CD4-positive, alpha-beta T cell (primary cell): ENCODE results near the gene NKAIN2. TPM values are rescaled to one million over a fixed set of nuclear protein-coding genes. Genes with fewer than 3 reads are reported as not detected.

ENCODE experiments used
- ATAC-seq: fragments of 200-7000 bp; cut with Tn5 transposase; one replicate; pipeline ENCODE4 v1.10.0; 2022; ENCODE audit warnings: mild to moderate bottlenecking; ENCODE audit not compliant: poor library complexity
- CTCF ChIA-PET: fragments of 350-600 bp; sonication (Branson Sonifier 250); formaldehyde crosslinking; loops from one replicate; lab custom pipeline; 2021; ENCODE audit warnings: antibody characterized with exemption, inconsistent platforms; lab: Charles Lee
- POLR2A ChIA-PET: fragments of 350-600 bp; sonication (Branson Sonifier 250); formaldehyde crosslinking; loops from one replicate; lab custom pipeline; 2021; ENCODE audit warnings: antibody characterized with exemption, inconsistent platforms; lab: Charles Lee
- DNase-seq, 14 experiments: peaks; one replicate each; pipeline ENCODE4 v3.0.0-alpha.2; 2013 to 2020; ENCODE audit warnings: mixed read lengths in 2 of 14
- H3K27ac ChIP-seq, 2 donors: one replicate each; pipeline versions ENCODE4 v1.5.1 to v1.7.0; 2013; ENCODE audit warnings: low read length in 2 of 2, low read depth in 1 of 2, mild to moderate bottlenecking in 1 of 2
- H3K27me3 ChIP-seq, 2 experiments: 1 replicate in 1 of 2; 2 replicates in 1 of 2; pipeline versions ENCODE4 v1.6.1 to v1.7.0; 2013; ENCODE audit warnings: low read length in 2 of 2, control low read depth in 1 of 2, mild to moderate bottlenecking in 1 of 2, moderate library complexity in 1 of 2; ENCODE audit not compliant: insufficient read depth in 2 of 2, control insufficient read depth in 1 of 2
- H3K36me3 ChIP-seq: one replicate; pipeline ENCODE4 v1.6.1; 2013; ENCODE audit warnings: low read length, control low read depth; ENCODE audit not compliant: insufficient read depth
- H3K4me1 ChIP-seq: one replicate; pipeline ENCODE4 v1.6.1; 2013; ENCODE audit warnings: low read length, control low read depth; ENCODE audit not compliant: insufficient read depth
- H3K4me3 ChIP-seq: one replicate; pipeline ENCODE4 v1.5.1; 2013; ENCODE audit warnings: mild to moderate bottlenecking, low read length, moderate library complexity
- H3K9me3 ChIP-seq, 2 experiments: 1 replicate in 1 of 2; 2 replicates in 1 of 2; pipeline versions ENCODE4 v1.6.1 to v1.7.0; 2013; ENCODE audit warnings: low read length in 2 of 2, mild to moderate bottlenecking in 2 of 2, control low read depth in 1 of 2, moderate library complexity in 1 of 2; ENCODE audit not compliant: control insufficient read depth in 1 of 2, insufficient read depth in 1 of 2
- H3K27ac Mint-ChIP-seq: one replicate; pipeline ENCODE4 v1.8.0; 2020; ENCODE audit warnings: mixed read lengths
- H3K27me3 Mint-ChIP-seq: one replicate; pipeline ENCODE4 v1.8.0; 2021; ENCODE audit warnings: mixed read lengths
- H3K36me3 Mint-ChIP-seq: one replicate; pipeline ENCODE4 v1.8.0; 2021; ENCODE audit warnings: low read depth, mixed read lengths
- H3K4me1 Mint-ChIP-seq: one replicate; pipeline ENCODE4 v1.8.0; 2021; ENCODE audit warnings: low read depth, mixed read lengths
- H3K4me3 Mint-ChIP-seq: one replicate; pipeline ENCODE4 v1.8.0; 2020; ENCODE audit warnings: mild to moderate bottlenecking, mixed read lengths
- H3K9me3 Mint-ChIP-seq: one replicate; pipeline ENCODE4 v1.8.0; 2020; ENCODE audit warnings: mixed read lengths
- intact Hi-C, 2 experiments: fragments of 100-400 bp; cut with DNase I in 1 of 2; cut with micrococcal nuclease in 1 of 2; formaldehyde crosslinking; loops; one replicate each; pipeline versions ENCODE4 v1.15.1 to v1.9.0; 2023 to 2025; cut with DNase I, micrococcal nuclease
- total RNA-seq, 174 experiments: library from RNA in 2 of 174; stranded (reverse) in 2 of 174; gene quantifications; one replicate each; pipeline ENCODE4 v1.2.3 and lab custom pipeline; 2021 to 2026
- TF ChIP-seq, protein P1 (sequence below): fragments of 200-600 bp; IDR thresholded peaks from one replicate; pipeline ENCODE4 v1.8.0; 2022; ENCODE audit warnings: antibody characterized with exemption, mild to moderate bottlenecking

The NKAIN2 gene
- total RNA-seq, 2 experiments from 2014 or later: not detected

DNA sequence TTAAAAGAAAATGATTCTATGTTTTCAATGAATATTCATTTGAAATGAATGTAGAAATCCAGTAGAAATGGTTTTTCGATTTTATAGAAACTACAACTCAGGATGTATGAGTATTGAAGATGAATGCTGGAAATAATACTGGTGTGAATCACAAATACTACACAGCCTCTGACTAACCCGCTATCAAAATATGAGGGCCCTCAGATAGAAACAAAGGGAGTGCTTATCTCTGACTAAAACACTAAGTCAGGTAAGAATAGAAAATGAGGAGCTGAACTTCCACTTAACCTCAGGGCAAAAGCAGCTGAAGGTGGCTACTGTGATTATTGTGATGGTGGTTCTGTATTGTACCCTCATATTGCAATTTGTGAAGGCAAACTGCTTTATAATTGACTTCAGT lies 937.7 kb downstream of the NKAIN2 start:
- ChIA-PET CTCF (no interaction called here), POLR2A (no interaction called here)
- Mint-ChIP-seq H3K4me3 (no peak overlapping the region), H3K9me3 (no peaks in the 10 kb centered on the region), H3K36me3 (no peaks in the 10 kb centered on the region), H3K27ac (no peak overlapping the region), H3K4me1 (no peaks in the 10 kb centered on the region), H3K27me3 (no peaks in the 10 kb centered on the region)
- Histone ChIP-seq H3K9me3 (no peaks in the 10 kb centered on the region), H3K27ac (no peak overlapping the region), H3K4me3 (no peak overlapping the region), H3K27me3 (no peaks in the 10 kb centered on the region), H3K4me1 (no peaks in the 10 kb centered on the region), H3K36me3 (no peaks in the 10 kb centered on the region)
- DNase-seq (no peak), ATAC-seq (no peak)
- TF ChIP-seq, protein P1, sequence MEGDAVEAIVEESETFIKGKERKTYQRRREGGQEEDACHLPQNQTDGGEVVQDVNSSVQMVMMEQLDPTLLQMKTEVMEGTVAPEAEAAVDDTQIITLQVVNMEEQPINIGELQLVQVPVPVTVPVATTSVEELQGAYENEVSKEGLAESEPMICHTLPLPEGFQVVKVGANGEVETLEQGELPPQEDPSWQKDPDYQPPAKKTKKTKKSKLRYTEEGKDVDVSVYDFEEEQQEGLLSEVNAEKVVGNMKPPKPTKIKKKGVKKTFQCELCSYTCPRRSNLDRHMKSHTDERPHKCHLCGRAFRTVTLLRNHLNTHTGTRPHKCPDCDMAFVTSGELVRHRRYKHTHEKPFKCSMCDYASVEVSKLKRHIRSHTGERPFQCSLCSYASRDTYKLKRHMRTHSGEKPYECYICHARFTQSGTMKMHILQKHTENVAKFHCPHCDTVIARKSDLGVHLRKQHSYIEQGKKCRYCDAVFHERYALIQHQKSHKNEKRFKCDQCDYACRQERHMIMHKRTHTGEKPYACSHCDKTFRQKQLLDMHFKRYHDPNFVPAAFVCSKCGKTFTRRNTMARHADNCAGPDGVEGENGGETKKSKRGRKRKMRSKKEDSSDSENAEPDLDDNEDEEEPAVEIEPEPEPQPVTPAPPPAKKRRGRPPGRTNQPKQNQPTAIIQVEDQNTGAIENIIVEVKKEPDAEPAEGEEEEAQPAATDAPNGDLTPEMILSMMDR: no peak
- intact Hi-C loops: no loop called here

DNA sequence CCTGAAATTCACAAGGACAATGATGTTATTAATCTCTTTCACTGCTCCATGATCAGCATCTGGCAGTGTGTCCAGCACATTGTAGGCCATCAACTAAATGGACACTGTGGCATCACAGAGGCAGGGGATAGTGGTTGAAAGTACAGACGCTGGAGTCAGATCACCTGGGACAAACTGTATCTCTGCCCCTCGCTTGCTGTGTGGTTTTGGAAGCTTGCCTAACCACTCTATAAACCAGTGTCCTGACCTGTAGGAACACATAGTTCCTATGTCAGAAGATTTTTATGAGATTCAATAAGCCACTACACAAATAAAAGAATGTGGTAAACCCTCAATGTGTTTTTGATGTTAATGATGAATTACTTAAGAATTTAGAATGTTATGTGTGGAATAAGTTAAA lies 939.3 kb downstream of the NKAIN2 start:
- POLR2A ChIA-PET: no interaction called here
- no peak overlapping the region for H3K4me3 ChIP-seq
- H3K4me1 ChIP-seq: no peaks in the 10 kb centered on the region
- Mint-ChIP-seq H3K36me3 (no peaks in the 10 kb centered on the region), H3K27me3 (no peaks in the 10 kb centered on the region), H3K9me3 (no peaks in the 10 kb centered on the region), H3K27ac (no peak overlapping the region), H3K4me3 (no peak overlapping the region), H3K4me1 (no peaks in the 10 kb centered on the region)
- TF ChIP-seq, protein P1: no peak
- intact Hi-C loops: no loop called here
- no peaks in the 10 kb centered on the region for H3K36me3 ChIP-seq
- H3K9me3 ChIP-seq: no peaks in the 10 kb centered on the region
- H3K27me3 ChIP-seq: no peaks in the 10 kb centered on the region
- no peak overlapping the region for H3K27ac ChIP-seq
- CTCF ChIA-PET: no interaction called here
- ATAC-seq: no peak
- DNase-seq: no peak

DNA sequence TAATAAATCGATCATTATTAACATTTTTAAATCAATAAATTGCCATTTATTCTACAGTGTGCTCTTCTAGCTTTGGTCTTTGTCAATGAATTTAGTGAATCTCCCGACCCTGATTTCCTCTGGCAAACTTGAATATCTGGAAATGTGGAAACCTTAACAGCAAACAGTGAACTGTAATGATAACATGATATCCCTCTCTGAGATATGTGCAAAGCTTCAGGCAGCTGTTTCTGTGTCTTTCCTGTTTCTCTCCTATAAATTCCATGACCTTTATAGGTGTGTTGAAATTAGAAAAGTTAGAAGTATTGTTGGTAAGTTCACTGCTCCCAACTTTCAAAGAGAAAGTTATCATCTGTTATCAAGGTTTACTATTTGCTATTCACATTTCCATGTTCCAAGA lies 939.8 kb downstream of the NKAIN2 start:
- DNase-seq (no peak), ATAC-seq (no peak)
- Histone ChIP-seq H3K9me3 (no peaks in the 10 kb centered on the region), H3K27me3 (no peaks in the 10 kb centered on the region), H3K4me3 (no peak overlapping the region), H3K36me3 (no peaks in the 10 kb centered on the region), H3K4me1 (no peaks in the 10 kb centered on the region), H3K27ac (no peak overlapping the region)
- no peak overlapping the region for H3K27ac Mint-ChIP-seq
- H3K4me3 Mint-ChIP-seq: no peak overlapping the region
- CTCF ChIA-PET: no interaction called here
- no peaks in the 10 kb centered on the region for H3K27me3 Mint-ChIP-seq
- TF ChIP-seq, protein P1: no peak
- no peaks in the 10 kb centered on the region for H3K4me1 Mint-ChIP-seq
- no peaks in the 10 kb centered on the region for H3K36me3 Mint-ChIP-seq
- H3K9me3 Mint-ChIP-seq: no peaks in the 10 kb centered on the region
- POLR2A ChIA-PET: no interaction called here
- intact Hi-C loops: no loop called here
